ENCODE data around the gene RB1.
A peak's percentile ranks its signal among the peaks of the same experiment; 100 is the strongest.

RB1 gene

DNA sequence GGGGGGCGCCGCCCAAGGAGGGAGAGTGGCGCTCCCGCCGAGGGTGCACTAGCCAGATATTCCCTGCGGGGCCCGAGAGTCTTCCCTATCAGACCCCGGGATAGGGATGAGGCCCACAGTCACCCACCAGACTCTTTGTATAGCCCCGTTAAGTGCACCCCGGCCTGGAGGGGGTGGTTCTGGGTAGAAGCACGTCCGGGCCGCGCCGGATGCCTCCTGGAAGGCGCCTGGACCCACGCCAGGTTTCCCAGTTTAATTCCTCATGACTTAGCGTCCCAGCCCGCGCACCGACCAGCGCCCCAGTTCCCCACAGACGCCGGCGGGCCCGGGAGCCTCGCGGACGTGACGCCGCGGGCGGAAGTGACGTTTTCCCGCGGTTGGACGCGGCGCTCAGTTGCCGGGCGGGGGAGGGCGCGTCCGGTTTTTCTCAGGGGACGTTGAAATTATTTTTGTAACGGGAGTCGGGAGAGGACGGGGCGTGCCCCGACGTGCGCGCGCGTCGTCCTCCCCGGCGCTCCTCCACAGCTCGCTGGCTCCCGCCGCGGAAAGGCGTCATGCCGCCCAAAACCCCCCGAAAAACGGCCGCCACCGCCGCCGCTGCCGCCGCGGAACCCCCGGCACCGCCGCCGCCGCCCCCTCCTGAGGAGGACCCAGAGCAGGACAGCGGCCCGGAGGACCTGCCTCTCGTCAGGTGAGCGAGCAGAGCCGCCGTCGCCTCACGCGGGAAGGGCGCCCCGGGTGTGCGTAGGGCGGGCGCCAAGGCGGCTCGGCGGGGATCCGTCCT lies at the start of gene RB1:
RB1 (plus strand) TSS at position 393 of the 784 bp plus-strand sequence; CDS start at position 555, 162 bp downstream.
- peak in 56 of 58 donors; percentile 21 to 91 (median 76) for DNase-seq

DNA sequence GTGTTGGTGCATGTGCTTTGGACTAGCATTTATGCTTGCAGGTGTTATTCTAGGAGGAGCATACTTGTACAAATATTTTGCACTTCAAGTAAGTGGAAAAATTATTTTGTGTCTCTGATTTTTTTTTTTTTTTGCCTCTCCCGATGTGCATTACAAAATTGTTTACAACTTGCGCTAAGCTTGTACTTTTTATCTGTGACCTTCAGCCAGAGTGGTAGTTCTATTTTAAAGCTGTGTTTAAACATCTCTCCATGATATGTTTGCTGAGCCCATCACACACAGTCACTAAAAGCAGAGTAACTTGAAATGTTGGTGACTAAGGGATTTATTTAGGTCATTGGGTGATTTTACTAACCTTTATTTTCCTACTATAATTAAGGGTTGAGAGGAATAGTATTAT lies 49.7 kb upstream of the RB1 start:
- DNase-seq: no peak

DNA sequence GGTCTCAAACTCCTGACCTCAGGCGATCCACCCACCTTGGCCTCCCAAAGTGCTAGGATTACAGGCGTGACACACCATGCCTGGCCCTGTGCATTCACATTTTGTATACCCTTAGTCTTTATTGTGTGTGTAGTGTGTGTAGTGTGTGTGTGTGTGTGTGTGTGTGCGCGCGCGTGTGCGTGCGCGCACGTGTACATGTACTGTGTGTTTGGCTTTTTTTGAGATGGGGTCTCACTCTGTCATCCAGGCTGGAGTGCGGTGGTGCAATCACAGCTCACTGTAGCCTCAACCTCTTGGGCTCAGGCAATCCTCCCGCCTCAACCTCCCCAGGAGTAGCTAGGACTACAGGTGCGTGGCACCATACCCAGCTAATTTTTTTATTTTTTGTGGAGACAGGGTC lies 48.5 kb upstream of the RB1 start:
- no peak for DNase-seq

DNA sequence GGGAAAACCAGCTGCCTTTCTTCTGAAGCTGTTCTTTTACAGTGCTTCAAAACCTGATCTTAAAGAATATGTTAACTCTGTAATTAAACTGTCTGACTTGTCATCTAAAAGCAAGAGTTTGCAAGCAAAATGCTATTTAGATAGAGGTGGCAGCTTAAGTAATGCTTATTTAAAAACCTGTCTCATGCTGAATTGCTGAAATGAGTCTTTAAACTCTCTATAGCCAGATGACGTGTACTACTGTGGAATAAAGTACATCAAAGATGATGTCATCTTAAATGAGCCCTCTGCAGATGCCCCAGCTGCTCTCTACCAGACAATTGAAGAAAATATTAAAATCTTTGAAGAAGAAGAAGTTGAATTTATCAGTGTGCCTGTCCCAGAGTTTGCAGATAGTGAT lies 47.6 kb upstream of the RB1 start:
- DNase-seq: no peak

DNA sequence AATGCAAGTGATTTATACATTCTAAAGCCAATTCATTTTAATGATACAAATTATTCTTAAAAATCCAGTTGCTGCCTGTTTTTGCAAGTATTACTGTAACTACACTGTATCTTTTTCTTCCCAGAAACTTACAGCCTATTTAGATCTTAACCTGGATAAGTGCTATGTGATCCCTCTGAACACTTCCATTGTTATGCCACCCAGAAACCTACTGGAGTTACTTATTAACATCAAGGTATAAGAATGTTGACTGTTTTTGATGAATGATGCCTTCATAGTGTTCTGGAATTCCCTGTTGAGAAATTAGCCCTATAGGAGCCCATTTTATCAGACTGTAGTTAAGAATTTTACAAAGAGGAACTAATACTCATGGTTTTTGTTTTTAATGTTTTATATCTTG lies 45.5 kb upstream of the RB1 start:
- no peak for DNase-seq

DNA sequence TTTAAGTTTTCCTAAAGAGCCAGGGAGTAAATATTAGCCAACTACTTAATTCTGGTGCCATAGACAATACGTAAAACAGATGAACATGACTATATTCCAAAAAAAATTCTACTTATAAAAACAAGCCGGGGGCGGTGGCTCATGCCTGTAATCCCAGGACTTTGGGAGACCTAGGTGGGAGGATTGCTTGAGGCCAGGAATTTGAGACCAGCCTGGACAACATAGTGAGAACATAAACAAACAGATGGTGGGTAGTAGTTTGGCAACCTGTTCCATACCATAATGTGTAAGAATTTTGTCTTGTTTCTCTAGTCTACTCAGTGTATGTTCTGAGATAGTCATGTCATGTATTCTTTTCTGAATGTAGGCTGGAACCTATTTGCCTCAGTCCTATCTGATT lies 45.1 kb upstream of the RB1 start:
- no peak for DNase-seq

DNA sequence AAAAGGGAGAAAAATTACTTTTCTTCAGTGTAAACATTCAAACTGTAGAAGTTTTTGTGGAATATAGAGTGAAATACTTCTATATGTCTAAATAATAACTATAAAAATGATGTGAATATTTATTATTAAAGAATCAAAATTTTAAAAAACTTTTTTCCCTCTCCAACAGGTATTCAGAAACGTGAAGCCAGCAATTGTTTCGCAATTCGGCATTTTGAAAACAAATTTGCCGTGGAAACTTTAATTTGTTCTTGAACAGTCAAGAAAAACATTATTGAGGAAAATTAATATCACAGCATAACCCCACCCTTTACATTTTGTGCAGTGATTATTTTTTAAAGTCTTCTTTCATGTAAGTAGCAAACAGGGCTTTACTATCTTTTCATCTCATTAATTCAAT lies 42.6 kb upstream of the RB1 start:
- no peak for DNase-seq

DNA sequence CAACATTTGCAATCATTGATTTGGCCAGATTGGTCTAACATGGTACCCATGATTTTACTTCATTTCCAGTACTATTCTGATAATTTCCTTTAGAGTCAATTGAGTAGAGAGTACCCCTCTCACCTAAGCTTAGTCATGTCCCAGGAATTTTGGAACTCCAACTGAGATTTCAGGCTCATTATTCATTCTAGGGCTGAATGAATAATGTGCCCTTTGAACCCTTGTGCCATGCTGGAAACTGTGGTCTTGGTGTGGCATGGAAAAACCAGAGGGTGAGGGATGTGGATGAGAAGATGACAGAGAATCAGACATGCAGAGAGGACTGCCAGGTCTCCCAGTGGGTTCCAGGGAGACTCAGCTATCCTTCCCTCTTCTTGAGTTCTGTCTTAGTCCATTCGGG lies 40.4 kb upstream of the RB1 start:
- no peak for DNase-seq

DNA sequence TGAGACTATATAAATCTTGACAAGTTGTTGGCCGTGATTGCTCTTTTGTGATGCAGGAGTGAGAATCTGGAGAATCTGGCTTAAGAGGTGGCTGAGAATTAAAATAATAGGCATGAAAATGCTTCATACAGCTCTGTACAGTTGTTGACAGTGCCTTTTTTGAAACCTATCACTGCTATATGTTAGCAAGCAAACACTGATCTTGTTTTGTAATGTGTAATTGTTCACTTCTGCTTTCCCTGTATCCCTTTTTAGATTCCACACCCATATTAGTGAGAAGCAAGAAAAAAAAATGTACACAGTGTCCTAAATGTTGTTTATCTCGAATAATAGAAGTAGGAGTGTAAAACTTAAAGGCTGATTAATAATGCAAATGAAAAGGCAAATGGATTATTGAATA lies 39.5 kb upstream of the RB1 start:
- DNase-seq: no peak

DNA sequence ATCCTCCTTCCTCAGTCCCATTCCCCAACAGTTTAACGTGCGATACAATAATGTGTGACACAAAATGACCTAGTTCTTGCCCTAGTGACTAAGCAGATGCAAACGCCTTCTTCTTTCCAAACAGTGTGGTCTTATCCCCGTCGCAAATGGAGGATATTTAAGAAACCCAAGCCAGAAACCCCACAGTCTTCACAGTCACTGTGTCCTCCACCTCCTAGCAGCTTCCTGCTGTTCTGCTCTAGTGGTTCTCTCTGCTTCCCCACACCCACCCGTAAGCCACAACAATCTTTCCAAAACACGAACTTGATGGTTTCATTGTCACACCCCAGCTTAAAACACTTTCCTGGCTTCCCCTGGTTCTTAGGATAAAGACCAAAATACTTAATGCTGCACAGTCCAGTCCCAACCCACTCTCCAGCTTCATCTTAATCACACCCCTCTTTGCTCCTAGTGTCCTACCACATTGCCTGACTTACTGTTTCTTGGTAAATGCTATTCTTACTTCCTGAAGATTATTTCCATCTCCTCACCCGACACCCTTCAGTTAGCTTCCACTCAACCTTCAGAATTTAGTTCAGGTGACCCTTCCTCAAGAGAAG lies 38.2 kb upstream of the RB1 start:
- peak in 1 of 58 donors; percentile 5 for DNase-seq

DNA sequence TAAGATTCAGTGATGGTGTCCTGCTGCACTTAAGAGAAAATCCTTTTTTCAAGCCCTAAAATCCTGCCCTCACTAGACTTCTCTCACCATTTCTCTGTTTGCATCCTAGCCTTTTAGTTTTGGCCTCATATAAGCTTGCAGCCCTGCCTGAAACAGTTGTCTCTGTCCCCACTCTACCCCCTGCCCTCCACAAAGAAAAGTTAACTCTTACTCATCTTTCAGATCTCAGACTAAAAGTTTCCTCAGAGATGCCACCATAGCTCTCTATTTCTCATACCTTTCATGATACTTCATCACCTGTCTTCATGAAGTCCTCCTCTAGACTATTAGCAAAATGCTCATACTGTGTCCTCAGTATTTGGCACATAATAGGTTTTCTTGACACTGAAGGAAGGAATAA lies 37.4 kb upstream of the RB1 start:
- DNase-seq: no peak

DNA sequence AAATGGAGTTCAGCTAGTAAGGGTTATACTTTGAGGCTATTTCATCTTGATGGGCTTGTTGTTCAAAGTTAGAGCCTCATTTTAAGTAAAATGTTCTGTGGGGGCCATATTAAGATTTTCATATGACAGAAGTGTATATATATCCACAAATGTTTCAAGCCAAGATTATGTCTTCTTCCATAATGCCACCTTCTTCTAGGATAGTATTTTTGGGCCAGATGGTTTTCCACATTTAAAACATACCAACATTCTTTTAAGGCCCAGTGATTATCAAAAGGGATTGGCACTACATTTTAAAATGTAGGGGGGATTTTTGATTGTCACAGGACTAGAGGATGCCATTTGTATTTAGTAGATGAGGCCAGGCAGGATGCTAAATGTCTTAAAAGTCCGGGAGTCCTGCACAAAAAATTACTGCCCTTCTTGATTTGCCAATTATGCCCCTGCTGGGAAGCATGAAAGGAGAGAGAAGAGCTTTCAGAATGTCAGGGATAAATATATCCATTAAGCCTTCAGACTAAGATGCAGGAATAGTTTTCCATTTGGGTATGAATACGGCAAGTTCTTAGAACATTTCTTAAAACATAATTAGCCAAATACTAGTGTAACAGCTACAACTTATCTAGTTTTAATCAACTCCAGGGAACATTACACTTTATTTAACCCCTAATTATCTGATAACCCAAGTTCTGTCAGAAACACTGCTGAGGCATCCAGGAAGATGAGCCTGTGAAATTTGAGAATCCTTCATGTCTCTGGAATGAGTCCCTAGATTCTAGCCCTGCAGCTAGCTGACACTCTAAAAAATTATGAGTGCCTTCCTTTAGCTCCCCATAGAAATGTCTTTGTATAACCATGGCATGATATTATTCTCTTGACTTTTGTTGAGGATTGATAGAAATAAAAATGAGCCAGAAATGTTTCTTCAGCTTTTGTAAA lies 36.6 kb upstream of the RB1 start:
- no peak for DNase-seq

DNA sequence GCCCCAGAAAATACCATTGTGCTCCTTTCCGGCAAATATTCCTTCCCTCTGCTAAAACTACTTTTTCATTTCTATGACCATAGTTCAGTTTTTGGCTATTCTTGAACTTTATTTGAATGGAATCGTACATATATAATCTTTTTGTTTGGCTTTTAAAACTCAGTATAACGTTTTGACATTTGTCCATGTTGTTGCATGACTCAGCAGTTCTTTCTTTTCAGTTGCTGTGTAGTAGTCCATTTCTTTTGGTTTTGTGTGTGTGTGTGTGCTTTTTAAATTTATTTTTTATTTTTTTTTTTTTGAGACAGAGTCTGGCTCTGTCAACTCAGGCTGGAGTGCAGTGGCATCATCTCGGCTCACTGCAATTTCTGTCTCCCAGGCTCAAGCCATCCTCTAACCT lies 35.5 kb upstream of the RB1 start:
- DNase-seq: no peak

DNA sequence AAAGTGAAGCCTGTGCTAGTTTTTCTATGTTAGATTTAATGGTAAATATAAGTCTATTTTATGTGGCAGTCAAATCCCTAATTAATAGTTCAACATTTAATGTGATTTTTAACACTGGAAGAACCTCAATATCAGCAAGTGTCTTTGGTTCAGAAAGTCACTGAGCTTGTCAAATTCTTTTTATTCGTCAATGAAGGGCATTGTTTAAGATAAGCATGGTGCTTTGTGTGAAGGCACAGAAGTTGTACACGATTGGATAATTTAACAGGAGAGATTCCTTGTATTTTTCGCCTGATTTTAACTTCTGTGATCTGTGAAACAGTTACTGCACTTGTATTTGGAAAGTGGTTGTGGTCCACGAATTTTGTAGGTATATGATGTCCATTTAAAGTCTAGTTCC lies 30.2 kb upstream of the RB1 start:
- DNase-seq: no peak

DNA sequence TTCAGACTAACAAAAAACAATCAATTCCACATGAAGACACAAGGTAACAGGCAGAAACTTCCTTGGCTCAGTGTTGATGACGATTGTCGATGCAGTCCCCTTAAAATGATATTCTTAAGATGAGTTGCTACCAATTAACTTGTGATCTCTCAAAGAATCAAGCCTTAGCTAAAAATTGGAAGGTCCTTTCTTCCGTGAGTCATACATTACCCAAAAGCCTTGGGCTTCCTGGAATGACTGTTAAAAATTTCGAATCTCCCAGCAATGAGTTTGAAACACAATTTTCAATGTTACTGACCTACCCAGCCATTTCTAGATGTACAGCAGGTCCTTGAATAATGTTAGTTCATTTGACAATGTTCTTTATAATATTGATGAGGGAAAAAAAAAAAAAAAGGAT lies 28.0 kb upstream of the RB1 start:
- DNase-seq: no peak

DNA sequence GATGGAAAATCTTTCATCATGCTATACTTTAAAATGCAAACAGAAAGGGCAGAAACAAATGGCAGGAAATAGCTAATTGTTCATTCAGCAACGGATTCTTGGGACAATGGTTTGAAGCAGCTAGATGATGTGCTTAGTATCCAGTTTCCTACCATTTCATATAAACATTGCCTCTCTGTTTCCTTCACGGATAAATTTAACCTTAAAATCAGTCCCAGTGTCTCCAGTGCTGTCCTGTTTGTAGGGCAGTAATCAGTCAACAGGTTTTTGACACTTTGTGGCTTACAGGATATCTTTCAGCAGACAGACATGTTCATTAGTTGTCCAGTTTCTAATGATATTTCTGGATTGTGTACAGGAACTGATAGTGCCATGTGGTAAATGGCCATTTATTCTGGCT lies 24.7 kb upstream of the RB1 start:
- no peak for DNase-seq

DNA sequence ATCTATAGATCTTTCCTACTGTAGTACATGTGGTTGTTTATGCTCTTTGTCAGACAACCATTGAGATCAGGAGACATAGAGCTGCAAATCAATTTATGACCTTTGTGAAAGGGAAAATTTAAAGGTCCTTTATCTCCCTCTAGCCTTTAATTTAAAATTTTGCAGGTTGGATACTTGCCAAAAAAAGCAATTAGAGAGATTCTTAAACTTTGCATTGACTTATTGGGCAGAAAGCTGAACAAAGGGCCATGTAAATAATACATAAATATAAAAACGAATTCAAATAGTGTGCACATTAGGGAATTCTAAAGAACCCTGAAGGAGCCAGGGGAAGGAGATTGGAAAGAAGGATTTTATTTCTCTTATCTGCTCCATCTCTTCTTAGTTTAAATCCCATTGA lies 22.0 kb upstream of the RB1 start:
- no peak for DNase-seq

DNA sequence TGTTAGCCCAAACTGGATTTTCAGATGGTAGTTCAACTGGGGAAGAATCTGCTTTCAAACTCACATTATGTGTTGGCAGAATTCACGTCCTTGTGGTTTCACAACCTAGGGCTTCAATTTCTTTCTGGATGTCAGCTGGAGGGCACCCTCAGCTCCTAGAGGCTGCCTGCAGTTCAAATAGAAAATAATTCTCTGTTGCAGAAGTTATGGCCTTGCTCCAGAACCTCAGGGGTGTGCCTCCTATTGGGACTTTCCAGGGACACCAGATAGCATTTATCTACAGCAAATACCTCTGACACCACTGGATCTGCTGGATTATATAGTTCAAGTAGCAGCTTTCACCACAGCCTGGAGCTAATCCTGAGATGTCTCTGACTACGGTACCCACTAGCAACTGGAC lies 11.8 kb upstream of the RB1 start:
- no peak for DNase-seq

DNA sequence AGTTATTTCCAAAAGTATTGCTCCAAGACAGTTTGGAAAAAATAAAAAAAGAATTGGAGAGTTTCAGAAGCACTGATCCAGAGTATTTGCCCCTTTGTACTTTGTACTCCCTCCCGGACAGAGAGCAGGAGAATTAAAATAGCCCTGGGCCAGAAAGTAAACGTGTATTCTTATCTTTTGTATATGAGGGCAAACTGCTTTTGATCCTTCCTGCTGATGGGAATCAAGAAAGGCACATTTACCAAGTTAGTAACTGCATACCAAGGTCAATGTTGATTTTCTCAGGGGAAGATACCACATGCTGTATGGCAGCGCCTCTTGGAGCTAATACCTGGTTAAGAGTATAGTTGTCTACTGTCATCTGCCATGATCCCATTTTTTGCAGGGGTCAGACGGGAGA lies 10.9 kb upstream of the RB1 start:
- DNase-seq: no peak

DNA sequence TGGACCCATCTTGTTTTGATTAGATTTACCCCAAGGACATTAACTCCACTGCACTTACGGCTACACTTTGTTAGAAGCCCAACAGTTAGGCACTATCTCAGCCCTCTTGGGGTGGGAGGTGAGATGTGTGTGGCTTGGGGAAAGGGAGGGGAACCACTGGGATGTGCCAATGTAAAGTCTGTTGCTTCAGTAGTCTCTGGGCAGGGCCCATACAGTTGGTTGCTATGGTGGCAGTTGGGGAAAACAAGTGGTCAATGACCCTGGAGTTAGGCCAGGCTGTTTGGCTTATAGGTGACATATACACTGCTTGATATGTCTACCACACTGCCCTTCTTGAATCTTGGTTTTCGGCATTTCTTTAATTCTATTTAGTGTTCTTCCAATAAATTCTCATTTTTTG lies 8.9 kb upstream of the RB1 start:
- no peak for DNase-seq

DNA sequence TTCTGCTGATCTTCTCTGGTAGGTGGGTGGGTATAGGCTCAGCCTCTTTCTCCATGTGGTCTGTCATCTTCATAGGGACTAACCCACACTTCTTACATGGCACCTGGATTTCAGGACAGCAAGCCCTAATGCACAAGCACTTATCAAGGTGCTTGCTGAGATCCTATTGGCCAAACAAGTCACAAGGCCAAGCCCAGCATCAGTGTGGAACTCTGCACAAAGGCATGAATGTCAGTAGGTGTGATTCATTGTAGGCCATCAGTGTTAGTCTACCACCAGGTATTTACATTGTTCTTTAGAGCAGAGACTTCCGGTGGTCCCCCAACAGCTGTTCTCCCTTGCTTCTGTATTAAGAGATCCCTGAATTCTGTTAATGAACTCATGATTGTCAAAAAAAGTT lies 8.3 kb upstream of the RB1 start:
- DNase-seq: no peak

DNA sequence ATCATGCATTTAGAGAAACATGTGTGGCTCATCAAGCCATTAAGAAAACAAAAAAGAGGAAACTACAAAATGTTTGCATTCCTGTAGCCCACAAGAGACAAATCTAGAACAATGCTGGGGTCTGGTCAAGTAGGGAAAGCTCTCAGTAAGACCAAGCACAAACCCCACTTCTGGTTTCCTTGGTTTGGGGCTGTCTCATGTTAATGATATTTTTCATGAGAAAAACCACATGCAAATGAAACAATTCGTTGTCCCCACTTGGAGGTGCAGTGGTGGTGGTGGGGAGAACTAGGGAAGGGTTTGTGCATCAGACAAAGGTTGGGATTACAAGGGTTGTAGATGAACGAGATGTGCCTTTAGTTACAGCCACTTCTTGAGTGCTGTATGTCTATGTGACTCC lies 7.0 kb upstream of the RB1 start:
- no peak for DNase-seq

Measured in anterior cingulate cortex (tissue), 58 donors.